Retinal pigment epithelial cell (primary cell): ENCODE data around the gene SNRPD2.
A peak's percentile ranks its signal among the peaks of the same experiment; 100 is the strongest.

Source experiments
- DNase-seq: peaks from one replicate; pipeline ENCODE4 v3.0.0-alpha.2; 2010; ENCODE audit warnings: low read depth
- H3K4me3 ChIP-seq: 2 replicates; pipeline ENCODE4 v1.5.1; 2011; ENCODE audit warnings: mild to moderate bottlenecking, low read length, control low read depth, moderate library complexity
- CTCF ChIP-seq: conservative IDR thresholded peaks from 2 replicates; pipeline ENCODE4 v1.5.1; 2011; ENCODE audit warnings: low read depth, low read length, control low read depth, inconsistent platforms

SNRPD2 gene

DNA sequence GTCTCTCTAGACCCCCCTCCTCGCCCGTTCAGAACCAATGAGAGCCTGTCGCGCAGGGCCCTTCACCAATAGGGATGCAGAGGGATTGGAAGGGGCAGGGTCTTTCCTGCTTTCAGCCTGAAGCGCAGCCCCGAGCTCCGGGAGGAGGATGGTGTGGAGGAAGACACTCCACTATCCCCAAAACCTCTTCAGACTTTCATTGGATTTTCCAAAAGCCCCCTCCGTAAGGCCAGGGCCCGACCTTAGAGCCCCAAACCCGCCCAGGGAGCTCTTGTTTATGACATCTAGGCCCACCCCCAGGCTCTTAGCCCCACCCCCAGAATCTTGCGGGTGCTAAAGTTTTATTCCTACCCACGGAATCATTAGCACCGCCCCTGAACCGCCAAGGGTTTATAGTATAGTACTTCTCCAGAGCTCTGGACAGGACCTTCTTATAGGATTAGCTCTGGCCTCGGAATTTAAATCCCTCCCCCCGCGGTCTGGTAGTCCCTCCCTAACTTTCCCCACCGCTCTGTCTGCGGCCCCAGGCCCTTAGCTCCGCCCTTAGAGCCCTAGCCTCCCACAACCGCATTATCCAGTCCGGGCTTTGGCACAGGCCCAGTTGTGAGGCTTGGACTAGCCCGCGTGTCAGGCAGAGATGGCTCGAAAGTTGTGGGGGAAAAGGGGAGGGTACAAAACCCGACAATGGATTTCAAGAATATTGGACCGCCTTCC is 46.0 kb downstream of the SNRPD2 start:
- peak overlapping the region; percentile 61 for H3K4me3 ChIP-seq
- TF ChIP-seq CTCF: no peak
- peak; percentile 100 for DNase-seq

GRCh38 chr19:45645068-45645630 is 46.6 kb downstream of the SNRPD2 start:
- TF ChIP-seq CTCF: no peak
- DNase-seq: no peak
- H3K4me3 ChIP-seq: peak overlapping the region; percentile 61

GRCh38 chr19:45643927-45644771 is 47.6 kb downstream of the SNRPD2 start:
- peak overlapping the region; percentile 37 for H3K4me3 ChIP-seq
- TF ChIP-seq CTCF: no peak
- no peak for DNase-seq

DNA sequence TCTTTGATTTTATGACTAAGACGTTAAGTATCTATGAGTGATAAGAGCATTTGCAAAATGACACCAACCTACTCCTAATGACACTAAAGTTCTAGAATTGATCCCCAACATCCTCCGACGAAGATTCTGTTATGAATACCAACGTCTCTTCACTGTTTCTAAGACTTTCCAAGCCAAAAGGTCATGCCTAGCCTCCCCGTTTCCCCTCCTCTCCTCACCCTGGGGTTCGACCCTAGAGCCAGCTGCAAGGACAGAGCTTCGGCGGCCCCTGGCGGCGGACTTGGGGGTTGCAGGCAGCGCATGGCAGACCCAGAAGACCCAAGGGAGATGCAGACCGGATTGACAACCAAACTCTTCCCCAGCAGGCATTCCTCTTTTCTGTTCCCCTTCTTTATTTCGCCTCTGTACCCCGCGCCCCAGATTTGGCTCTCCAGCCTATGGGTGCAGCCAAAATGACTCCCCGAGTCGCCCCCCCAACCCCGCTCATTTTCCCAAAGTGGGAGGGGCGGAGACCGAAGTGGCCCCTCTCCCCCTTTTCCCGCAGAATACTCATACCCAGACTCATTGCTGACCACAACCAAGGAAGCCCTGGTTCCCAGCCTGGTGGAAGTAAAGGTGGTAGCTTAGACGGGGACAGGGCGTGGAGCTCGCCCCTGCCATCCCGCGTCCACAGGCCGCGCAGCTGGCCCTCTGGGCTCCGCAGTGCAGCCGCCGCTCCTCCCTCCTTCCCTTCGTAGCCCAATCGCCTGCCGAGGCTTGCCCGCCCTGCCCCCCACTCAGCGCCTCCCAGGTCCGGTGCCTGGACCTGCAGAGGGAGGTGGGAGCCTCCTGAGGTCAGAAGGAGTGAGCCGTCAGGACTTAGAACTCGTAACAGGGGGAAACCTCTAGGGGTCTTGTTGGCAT is 48.5 kb downstream of the SNRPD2 start:
- peak overlapping the region; percentile 37 for H3K4me3 ChIP-seq
- TF ChIP-seq CTCF: peak; percentile 99
- no peak for DNase-seq

- TF ChIP-seq CTCF: no peak
- peak overlapping the region; percentile 35 for H3K4me3 ChIP-seq
- no peak for DNase-seq
These were observed 50.3 kb downstream of the SNRPD2 start for GRCh38 chr19:45641274-45642105.

DNA sequence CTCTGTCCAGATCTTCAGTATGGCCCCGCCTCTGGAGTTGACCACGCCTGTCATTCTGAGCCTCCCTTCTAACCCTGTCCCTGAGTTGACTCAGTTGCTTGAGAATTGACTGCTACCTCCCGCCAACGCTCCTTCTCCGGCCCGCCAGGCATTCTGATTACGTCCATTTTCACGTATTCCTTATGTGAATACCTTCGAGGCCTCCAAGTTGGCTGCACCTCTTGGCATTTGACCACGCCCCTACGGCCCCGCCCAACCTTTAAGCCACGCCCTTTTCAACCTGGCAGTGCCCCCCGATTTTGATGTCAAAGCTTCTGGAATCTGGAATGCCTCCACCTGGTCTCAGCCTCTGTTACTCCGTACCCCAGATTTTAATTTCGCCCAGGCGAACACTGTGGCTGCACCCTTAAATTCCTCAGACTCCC is 50.9 kb downstream of the SNRPD2 start:
- TF ChIP-seq CTCF: no peak
- H3K4me3 ChIP-seq: no peak overlapping the region
- no peak for DNase-seq
